Panc1 (cell line): ENCODE results near the gene RAB11FIP3. TPM values are rescaled to one million over a fixed set of nuclear protein-coding genes. Genes with fewer than 3 reads are reported as not detected.
"Not testable (repeated sequence)": the region's sequence is repeated elsewhere in the genome, so short reads cannot be mapped to it uniquely, and the experiment has no call there.

Experiments used
- ATAC-seq: fragments of 200-7000 bp; cut with Tn5 transposase; 2 replicates; pipeline ENCODE4 v1.9.1; 2020; ENCODE audit warnings: mild to moderate bottlenecking, moderate library complexity
- BruUV-seq: library from RNA; stranded (reverse); fragments of 400-500 nt; replicated peaks from 2 replicates; lab custom pipeline; 2021; lab: Mats Ljungman, UMichigan
- CTCF ChIA-PET: fragments of 300-600 bp; sonication (Branson Sonifier 250); formaldehyde crosslinking; loops from one replicate; lab custom pipeline; 2022; ENCODE audit warnings: antibody characterized with exemption; lab: Charles Lee
- POLR2A ChIA-PET: fragments of 300-600 bp; sonication (Branson Sonifier 250); formaldehyde crosslinking; loops from one replicate; lab custom pipeline; 2022; ENCODE audit warnings: antibody characterized with exemption; lab: Charles Lee
- DNase-seq: peaks from one replicate; pipeline ENCODE4 v3.0.0-alpha.2; 2010; ENCODE audit warnings: low read depth, low spot score
- H3K27ac ChIP-seq: 2 replicates; pipeline ENCODE4 v1.5.1; 2011; ENCODE audit warnings: mild to moderate bottlenecking, low read length, inconsistent platforms
- H3K27me3 ChIP-seq: fragments of 200-500 bp; sonication (Bioruptor generic); 2 replicates; pipeline ENCODE4 v1.6.0; 2014; ENCODE audit warnings: low read length, inconsistent platforms; ENCODE audit not compliant: control insufficient read depth, insufficient read depth
- H3K36me3 ChIP-seq: fragments of 200-500 bp; sonication (Bioruptor generic); 2 replicates; pipeline ENCODE4 v1.5.1; 2014; ENCODE audit warnings: inconsistent platforms, mild to moderate bottlenecking, low read length, moderate library complexity; ENCODE audit not compliant: control insufficient read depth, insufficient read depth
- H3K4me1 ChIP-seq: 2 replicates; pipeline ENCODE4 v1.5.1; 2011; ENCODE audit warnings: inconsistent platforms, mild to moderate bottlenecking, low read length, moderate library complexity; ENCODE audit not compliant: control insufficient read depth, insufficient read depth
- H3K4me3 ChIP-seq, 2 experiments: 2 replicates each; pipeline ENCODE4 v1.5.1; 2011 to 2012; ENCODE audit warnings: low read depth in 2 of 2, low read length in 2 of 2, mild to moderate bottlenecking in 2 of 2, inconsistent platforms in 1 of 2, moderate library complexity in 1 of 2
- H3K9me3 ChIP-seq: fragments of 200-500 bp; sonication (Bioruptor generic); 2 replicates; pipeline ENCODE4 v1.5.1; 2014; ENCODE audit warnings: low read depth, mild to moderate bottlenecking, inconsistent platforms, low read length, moderate library complexity; ENCODE audit not compliant: control insufficient read depth, insufficient read depth
- POLR2AphosphoS5 ChIP-seq: IDR thresholded peaks from 2 replicates; pipeline ENCODE4 v1.6.1; 2012; ENCODE audit warnings: mild to moderate bottlenecking, low read depth, low read length, moderate library complexity
- SIN3A ChIP-seq: IDR thresholded peaks from 2 replicates; pipeline ENCODE4 v1.6.1; 2012; ENCODE audit warnings: low read depth, mild to moderate bottlenecking, low read length, moderate library complexity, borderline replicate concordance; ENCODE audit not compliant: insufficient read depth
- TCF7L2 ChIP-seq: IDR thresholded peaks from 2 replicates; pipeline ENCODE4 v1.6.1; 2011; ENCODE audit warnings: mild to moderate bottlenecking, low read depth, low read length, inconsistent platforms
- in situ Hi-C: cut with HindIII; loops from 2 replicates; pipeline ENCODE4 v1.10.0; 2016; ENCODE audit warnings: low sequenced_read_pairs, low pct_unique_long_range_greater_than_20kb
- intact Hi-C: fragments of 100-400 bp; cut with micrococcal nuclease; formaldehyde crosslinking; loops from one replicate; pipeline ENCODE4 v1.10.0; 2022; ENCODE audit not compliant: unreplicated experiment
- total RNA-seq: library from RNA; stranded (reverse); gene quantifications from one replicate; pipeline ENCODE4 v1.2.1, GENCODE V29; 2021; ENCODE audit not compliant: unreplicated experiment
- TF ChIP-seq, protein P1 (sequence below), 2 experiments: IDR thresholded peaks; 2 replicates each; pipeline ENCODE4 v1.6.1; 2011 to 2012; ENCODE audit warnings: low read depth in 2 of 2, control low read depth in 1 of 2, low read length in 1 of 2, mild to moderate bottlenecking in 1 of 2, moderate library complexity in 1 of 2; ENCODE audit not compliant: insufficient read depth in 1 of 2
- TF ChIP-seq, protein P2 (sequence below): fragments of 450-650 bp; IDR thresholded peaks from 2 replicates; pipeline ENCODE4 v1.5.1; 2017; ENCODE audit warnings: mild to moderate bottlenecking

The RAB11FIP3 gene
- total RNA-seq, 1 experiment from 2014 or later, result 57.3 TPM

DNA sequence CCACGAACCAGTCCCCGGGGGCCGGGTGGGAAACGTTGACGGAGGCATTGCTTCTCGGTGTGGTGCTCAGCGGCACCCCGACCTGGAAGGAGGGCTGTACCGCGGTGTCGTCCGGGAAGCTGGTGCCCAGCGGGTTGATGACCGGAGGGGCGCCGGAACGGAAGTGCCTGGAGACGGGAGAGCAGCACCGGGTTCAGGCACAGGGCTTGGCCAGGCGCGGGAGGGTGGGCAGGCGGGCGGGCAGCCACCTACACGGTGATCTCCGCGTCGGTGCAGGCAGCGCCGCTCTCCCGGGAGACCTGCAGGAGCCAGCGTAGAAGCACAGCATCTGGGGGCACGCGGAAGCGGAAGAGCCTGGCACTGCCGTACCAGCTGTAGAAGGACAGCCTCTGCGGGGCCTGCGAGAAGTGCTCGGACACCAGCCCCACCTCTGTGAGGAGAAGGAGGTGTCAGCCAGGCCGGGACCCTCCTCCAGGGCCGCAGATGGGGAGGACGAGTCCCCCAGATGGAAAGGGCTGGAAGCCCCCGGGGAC is 48.0 kb upstream of the RAB11FIP3 start:
- DNase-seq, result no peak
- ATAC-seq, result no peak
- Histone ChIP-seq H3K4me1 (peaks cover 15% of the 10 kb centered on the region), H3K4me3 (no peak overlapping the region), H3K9me3 (no peaks in the 10 kb centered on the region), H3K36me3 (no peaks in the 10 kb centered on the region), H3K27me3 (no peaks in the 10 kb centered on the region), H3K27ac (no peak overlapping the region)
- in situ Hi-C loops, result no loop called here
- no TSS peak for BruUV-seq
- CTCF ChIA-PET, result no interaction called here
- TF ChIP-seq, protein P1, sequence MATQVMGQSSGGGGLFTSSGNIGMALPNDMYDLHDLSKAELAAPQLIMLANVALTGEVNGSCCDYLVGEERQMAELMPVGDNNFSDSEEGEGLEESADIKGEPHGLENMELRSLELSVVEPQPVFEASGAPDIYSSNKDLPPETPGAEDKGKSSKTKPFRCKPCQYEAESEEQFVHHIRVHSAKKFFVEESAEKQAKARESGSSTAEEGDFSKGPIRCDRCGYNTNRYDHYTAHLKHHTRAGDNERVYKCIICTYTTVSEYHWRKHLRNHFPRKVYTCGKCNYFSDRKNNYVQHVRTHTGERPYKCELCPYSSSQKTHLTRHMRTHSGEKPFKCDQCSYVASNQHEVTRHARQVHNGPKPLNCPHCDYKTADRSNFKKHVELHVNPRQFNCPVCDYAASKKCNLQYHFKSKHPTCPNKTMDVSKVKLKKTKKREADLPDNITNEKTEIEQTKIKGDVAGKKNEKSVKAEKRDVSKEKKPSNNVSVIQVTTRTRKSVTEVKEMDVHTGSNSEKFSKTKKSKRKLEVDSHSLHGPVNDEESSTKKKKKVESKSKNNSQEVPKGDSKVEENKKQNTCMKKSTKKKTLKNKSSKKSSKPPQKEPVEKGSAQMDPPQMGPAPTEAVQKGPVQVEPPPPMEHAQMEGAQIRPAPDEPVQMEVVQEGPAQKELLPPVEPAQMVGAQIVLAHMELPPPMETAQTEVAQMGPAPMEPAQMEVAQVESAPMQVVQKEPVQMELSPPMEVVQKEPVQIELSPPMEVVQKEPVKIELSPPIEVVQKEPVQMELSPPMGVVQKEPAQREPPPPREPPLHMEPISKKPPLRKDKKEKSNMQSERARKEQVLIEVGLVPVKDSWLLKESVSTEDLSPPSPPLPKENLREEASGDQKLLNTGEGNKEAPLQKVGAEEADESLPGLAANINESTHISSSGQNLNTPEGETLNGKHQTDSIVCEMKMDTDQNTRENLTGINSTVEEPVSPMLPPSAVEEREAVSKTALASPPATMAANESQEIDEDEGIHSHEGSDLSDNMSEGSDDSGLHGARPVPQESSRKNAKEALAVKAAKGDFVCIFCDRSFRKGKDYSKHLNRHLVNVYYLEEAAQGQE (IDR thresholded peaks at IDR 0.05; ENCODE audit: insufficient read depth in 1 of 2, low read depth in 2 of 2, low read length in 1 of 2), result no peak
- TF ChIP-seq SIN3A (no peak), POLR2AphosphoS5 (no peak), TCF7L2 (no peak)
- TF ChIP-seq, protein P2, sequence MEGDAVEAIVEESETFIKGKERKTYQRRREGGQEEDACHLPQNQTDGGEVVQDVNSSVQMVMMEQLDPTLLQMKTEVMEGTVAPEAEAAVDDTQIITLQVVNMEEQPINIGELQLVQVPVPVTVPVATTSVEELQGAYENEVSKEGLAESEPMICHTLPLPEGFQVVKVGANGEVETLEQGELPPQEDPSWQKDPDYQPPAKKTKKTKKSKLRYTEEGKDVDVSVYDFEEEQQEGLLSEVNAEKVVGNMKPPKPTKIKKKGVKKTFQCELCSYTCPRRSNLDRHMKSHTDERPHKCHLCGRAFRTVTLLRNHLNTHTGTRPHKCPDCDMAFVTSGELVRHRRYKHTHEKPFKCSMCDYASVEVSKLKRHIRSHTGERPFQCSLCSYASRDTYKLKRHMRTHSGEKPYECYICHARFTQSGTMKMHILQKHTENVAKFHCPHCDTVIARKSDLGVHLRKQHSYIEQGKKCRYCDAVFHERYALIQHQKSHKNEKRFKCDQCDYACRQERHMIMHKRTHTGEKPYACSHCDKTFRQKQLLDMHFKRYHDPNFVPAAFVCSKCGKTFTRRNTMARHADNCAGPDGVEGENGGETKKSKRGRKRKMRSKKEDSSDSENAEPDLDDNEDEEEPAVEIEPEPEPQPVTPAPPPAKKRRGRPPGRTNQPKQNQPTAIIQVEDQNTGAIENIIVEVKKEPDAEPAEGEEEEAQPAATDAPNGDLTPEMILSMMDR, result no peak
- intact Hi-C loops, result no loop called here
- POLR2A ChIA-PET, result no interaction called here

DNA sequence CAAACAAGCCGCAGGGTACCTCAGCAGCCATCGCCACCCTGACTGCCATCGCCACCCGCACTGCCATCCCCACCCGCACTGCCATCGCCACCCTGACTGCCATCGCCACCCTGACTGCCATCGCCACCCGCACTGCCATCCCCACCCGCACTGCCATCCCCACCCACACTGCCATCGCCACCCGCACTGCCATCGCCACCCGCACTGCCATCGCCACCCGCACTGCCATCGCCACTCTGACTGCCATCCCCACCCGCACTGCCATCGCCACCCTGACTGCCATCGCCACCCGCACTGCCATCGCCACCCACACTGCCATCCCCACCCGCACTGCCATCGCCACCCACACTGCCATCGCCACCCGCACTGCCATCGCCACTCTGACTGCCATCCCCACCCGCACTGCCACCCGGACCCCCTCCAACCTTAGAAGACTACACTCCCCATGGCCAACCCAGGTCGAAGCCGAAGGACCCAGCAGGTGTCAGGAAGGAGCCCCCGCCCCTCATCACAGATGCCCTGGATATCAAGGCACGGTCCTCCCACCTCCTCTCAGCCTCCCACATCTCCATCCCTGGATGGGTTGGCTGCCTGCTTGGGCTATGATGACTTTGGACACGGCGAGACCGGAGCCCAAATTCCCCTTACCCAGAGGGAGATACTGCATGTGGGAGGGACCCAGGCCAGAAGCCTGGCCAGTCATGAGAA is 47.2 kb upstream of the RAB11FIP3 start:
- H3K27ac ChIP-seq, ATAC-seq, H3K36me3 ChIP-seq, in situ Hi-C loops, intact Hi-C loops, H3K27me3 ChIP-seq, H3K9me3 ChIP-seq, DNase-seq, POLR2A ChIA-PET, H3K4me3 ChIP-seq, BruUV-seq, CTCF ChIA-PET: not testable (repeated sequence)
- peaks cover 22% of the 10 kb centered on the region for H3K4me1 ChIP-seq

DNA sequence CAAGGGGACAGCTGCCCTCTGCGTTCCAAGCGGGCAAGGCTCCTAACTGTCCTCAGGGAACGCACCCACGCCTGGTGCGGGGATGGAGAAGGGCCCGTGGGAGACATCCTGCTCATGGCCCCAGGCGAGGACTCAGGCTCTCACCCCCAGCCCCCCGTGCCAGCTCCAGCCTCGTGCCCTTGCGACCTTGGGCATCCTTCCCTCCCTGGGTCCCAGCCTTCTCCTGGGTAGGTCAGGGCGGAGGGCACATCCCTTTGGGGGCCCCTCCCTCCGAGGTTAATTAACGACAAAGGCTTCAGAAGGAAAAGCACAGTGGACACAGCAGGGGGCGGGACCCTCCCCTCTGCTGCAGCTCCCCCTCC is 46.6 kb upstream of the RAB11FIP3 start:
- TF ChIP-seq SIN3A, result no peak
- no peak for TF ChIP-seq TCF7L2
- no peak for TF ChIP-seq POLR2AphosphoS5
- TF ChIP-seq, protein P1 (IDR thresholded peaks at IDR 0.05; ENCODE audit: insufficient read depth in 1 of 2, low read depth in 2 of 2, low read length in 1 of 2), result no peak
- TF ChIP-seq, protein P2, result no peak
- no peaks in the 10 kb centered on the region for H3K27me3 ChIP-seq
- ChIA-PET CTCF (no interaction called here), POLR2A (no interaction called here)
- no peak overlapping the region for H3K27ac ChIP-seq
- in situ Hi-C loops, result no loop called here
- BruUV-seq, result no TSS peak
- H3K9me3 ChIP-seq, result no peaks in the 10 kb centered on the region
- peaks cover 28% of the 10 kb centered on the region for H3K4me1 ChIP-seq
- H3K36me3 ChIP-seq, result no peaks in the 10 kb centered on the region
- ATAC-seq, result no peak
- DNase-seq, result no peak
- intact Hi-C loops, result no loop called here
- no peak overlapping the region for H3K4me3 ChIP-seq
